Measurements from ENCODE around the gene PARVB.

- TF ChIP-seq CTCF (conservative IDR thresholded peaks at IDR 0.05; ENCODE audit: low read depth, low read length) (no peak), EZH2 (IDR thresholded peaks at IDR 0.05; ENCODE audit: low read length, unreplicated experiment) (no peak)
Measured at GRCh38 chr22:44050766-44051355, 26.8 kb downstream of the PARVB start.

All from PC-3 (cell line).